GM23338 (cell line): ENCODE data around the gene PTH2. TPM values are rescaled to one million over a fixed set of nuclear protein-coding genes. Genes with fewer than 3 reads are reported as not detected.

Source experiments
- ATAC-seq: fragments of 200-7000 bp; cut with Tn5 transposase; 3 replicates; pipeline ENCODE4 v1.9.1; 2020
- DNase-seq: peaks from one replicate; pipeline ENCODE4 v3.0.0-alpha.2; 2015; ENCODE audit warnings: low spot score
- H2AFZ ChIP-seq: fragments of 200-600 bp; sonication (generic); 2 replicates; pipeline ENCODE4 v1.8.0; 2016; ENCODE audit warnings: antibody characterized with exemption, mild to moderate bottlenecking, moderate library complexity
- H3F3A ChIP-seq: fragments of 200-600 bp; sonication (generic); replicated peaks from 2 replicates; pipeline ENCODE4 v1.8.0; 2017; ENCODE audit warnings: antibody characterized with exemption, mixed run types, low read depth
- H3K27ac ChIP-seq: fragments of 200-600 bp; sonication (generic); 2 replicates; pipeline ENCODE4 v1.6.1; 2016; ENCODE audit warnings: low read depth
- H3K27me3 ChIP-seq: fragments of 200-600 bp; sonication (generic); 2 replicates; pipeline ENCODE4 v1.8.0; 2016; ENCODE audit warnings: mild to moderate bottlenecking, mixed run types, moderate library complexity; ENCODE audit not compliant: insufficient read depth
- H3K36me3 ChIP-seq: fragments of 200-600 bp; sonication (generic); 2 replicates; pipeline ENCODE4 v1.8.0; 2016; ENCODE audit warnings: mild to moderate bottlenecking; ENCODE audit not compliant: insufficient read depth
- H3K4me1 ChIP-seq: fragments of 200-600 bp; sonication (generic); 2 replicates; pipeline ENCODE4 v1.8.0; 2016; ENCODE audit warnings: mild to moderate bottlenecking, moderate library complexity; ENCODE audit not compliant: insufficient read depth
- H3K4me2 ChIP-seq: fragments of 200-600 bp; sonication (generic); 2 replicates; pipeline ENCODE4 v1.7.1; 2017; ENCODE audit warnings: mixed run types
- H3K4me3 ChIP-seq: fragments of 200-600 bp; sonication (generic); 2 replicates; pipeline ENCODE4 v1.6.1; 2016; ENCODE audit warnings: mixed run types
- H3K79me2 ChIP-seq: fragments of 200-600 bp; sonication (generic); replicated peaks from 2 replicates; pipeline ENCODE4 v1.8.0; 2017; ENCODE audit warnings: mild to moderate bottlenecking; ENCODE audit not compliant: insufficient read depth
- H3K9me2 ChIP-seq: fragments of 200-600 bp; sonication (generic); 2 replicates; pipeline ENCODE4 v1.8.0; 2017; ENCODE audit not compliant: insufficient read depth
- H4K20me1 ChIP-seq: fragments of 200-600 bp; sonication (generic); replicated peaks from 2 replicates; pipeline ENCODE4 v1.8.0; 2017; ENCODE audit warnings: mild to moderate bottlenecking; ENCODE audit not compliant: insufficient read depth
- H3K27ac Mint-ChIP-seq: 2 replicates; pipeline ENCODE4 v1.8.0; 2020; ENCODE audit warnings: inconsistent platforms, mild to moderate bottlenecking, moderate library complexity, mixed read lengths
- H3K27me3 Mint-ChIP-seq: 3 replicates; pipeline ENCODE4 v1.8.0; 2022; ENCODE audit warnings: low read depth, mild to moderate bottlenecking, moderate library complexity, mixed read lengths, inconsistent platforms; ENCODE audit not compliant: insufficient read depth, poor library complexity
- H3K36me3 Mint-ChIP-seq: 3 replicates; pipeline ENCODE4 v1.8.0; 2021; ENCODE audit warnings: low read depth, mild to moderate bottlenecking, inconsistent platforms, moderate library complexity, mixed read lengths
- H3K4me1 Mint-ChIP-seq: 3 replicates; pipeline ENCODE4 v1.8.0; 2020; ENCODE audit warnings: mild to moderate bottlenecking, inconsistent platforms, mixed read lengths
- H3K4me3 Mint-ChIP-seq: 3 replicates; pipeline ENCODE4 v1.8.0; 2021; ENCODE audit warnings: moderate library complexity, mild to moderate bottlenecking, inconsistent platforms, mixed read lengths
- H3K9me3 Mint-ChIP-seq: 3 replicates; pipeline ENCODE4 v1.8.0; 2020; ENCODE audit warnings: moderate library complexity, mild to moderate bottlenecking, inconsistent platforms, mixed read lengths
- CREB1 ChIP-seq: fragments of 250-450 bp; sonication (Bioruptor Pico); IDR thresholded peaks from 2 replicates; pipeline ENCODE4 v1.5.0; 2020; ENCODE audit warnings: low read depth, mild to moderate bottlenecking, moderate library complexity
- CTCF ChIP-seq, 2 experiments: fragments of 200-600 bp in 1 of 2; sonication (generic) in 1 of 2; conservative IDR thresholded peaks; 2 replicates each; pipeline versions ENCODE4 v1.5.1 to v1.6.1; 2016 to 2017; ENCODE audit warnings: antibody characterized with exemption in 2 of 2, low read depth in 2 of 2, mild to moderate bottlenecking in 2 of 2, moderate library complexity in 1 of 2
- ETS1 ChIP-seq: IDR thresholded peaks from 2 replicates; pipeline ENCODE4 v1.6.1; 2016; ENCODE audit warnings: antibody characterized with exemption
- EZH2 ChIP-seq: fragments of 200-600 bp; sonication (generic); IDR thresholded peaks from one replicate; pipeline ENCODE4 v1.8.0; 2017; ENCODE audit warnings: antibody characterized with exemption, mild to moderate bottlenecking, low read depth; ENCODE audit not compliant: unreplicated experiment
- EZH2phosphoT487 ChIP-seq: fragments of 200-600 bp; sonication (generic); IDR thresholded peaks from one replicate; pipeline ENCODE4 v1.8.1; 2018; ENCODE audit warnings: antibody characterized with exemption; ENCODE audit not compliant: unreplicated experiment
- JUNB ChIP-seq: IDR thresholded peaks from one replicate; pipeline ENCODE4 v1.6.1; 2016; ENCODE audit warnings: antibody characterized with exemption; ENCODE audit not compliant: unreplicated experiment
- NANOG ChIP-seq: IDR thresholded peaks from 2 replicates; pipeline ENCODE4 v1.6.1; 2016; ENCODE audit warnings: antibody characterized with exemption, borderline replicate concordance
- POLR2AphosphoS5 ChIP-seq: IDR thresholded peaks from 2 replicates; pipeline ENCODE4 v1.6.1; 2016; ENCODE audit warnings: antibody characterized with exemption, low read depth
- REST ChIP-seq: IDR thresholded peaks from one replicate; pipeline ENCODE4 v1.6.1; 2018; ENCODE audit warnings: antibody characterized with exemption; ENCODE audit not compliant: unreplicated experiment
- STAT1 ChIP-seq: IDR thresholded peaks from one replicate; pipeline ENCODE4 v1.6.1; 2016; ENCODE audit warnings: antibody characterized with exemption; ENCODE audit not compliant: unreplicated experiment
- ZNF114 ChIP-seq: fragments of 250-450 bp; sonication (Bioruptor Pico); IDR thresholded peaks from 2 replicates; pipeline ENCODE4 v1.5.0; 2020; ENCODE audit warnings: mild to moderate bottlenecking, moderate library complexity
- ZNF331 ChIP-seq: fragments of 250-450 bp; sonication (Bioruptor Pico); IDR thresholded peaks from 2 replicates; pipeline ENCODE4 v1.5.0; 2020; ENCODE audit warnings: low read depth, mild to moderate bottlenecking, moderate library complexity
- ZNF462 ChIP-seq: fragments of 250-450 bp; sonication (Bioruptor Pico); IDR thresholded peaks from 2 replicates; pipeline ENCODE4 v1.5.0; 2020; ENCODE audit warnings: mild to moderate bottlenecking, moderate library complexity
- polyA plus RNA-seq: library from polyadenylated mRNA; unstranded; fragments of >200 nt; fragmentation: Nextera tagmentation; extraction: Ambion mirVana; gene quantifications from 2 replicates; pipeline ENCODE4 v1.2.1, GENCODE V29; 2016
- total RNA-seq: library from RNA; depleted of rRNA; stranded (reverse); fragments of >200 nt; shearing (Covaris generic); gene quantifications from 2 replicates; pipeline ENCODE4 v1.2.3, GENCODE V29; 2014

PTH2 gene
- total and polyA plus RNA-seq, 2 experiments from 2014 or later = 1.6 TPM; not detected in 1

GRCh38 chr19:49439836-49440235 is 16.6 kb upstream of the PTH2 start:
- Mint-ChIP-seq H3K4me1 (peaks cover 37% of the 10 kb centered on the region), H3K4me3 (no peak overlapping the region; the same call in 1 of the 3 replicates), H3K36me3 (no peaks in the 10 kb centered on the region; the same call in 2 of the 3 replicates), H3K27me3 (peaks cover 85% of the 10 kb centered on the region), H3K9me3 (peaks cover 5% of the 10 kb centered on the region), H3K27ac (no peak overlapping the region)
- Histone ChIP-seq H3F3A (peaks cover 26% of the 10 kb centered on the region), H3K27ac (no peak overlapping the region), H3K9me2 (no peaks in the 10 kb centered on the region), H2AFZ (no peak overlapping the region), H3K4me2 (no peak overlapping the region), H3K27me3 (peaks cover 57% of the 10 kb centered on the region), H3K4me1 (peaks cover 22% of the 10 kb centered on the region), H3K36me3 (no peaks in the 10 kb centered on the region), H3K79me2 (no peaks in the 10 kb centered on the region), H4K20me1 (no peaks in the 10 kb centered on the region), H3K4me3 (no peak overlapping the region)
- no peak for ATAC-seq
- no peak for DNase-seq
- no peak for TF ChIP-seq ZNF462
- no peak for TF ChIP-seq ZNF331
- TF ChIP-seq EZH2 = no peak
- TF ChIP-seq CREB1 (CRISPR knock-in tag) = no peak
- TF ChIP-seq STAT1 = no peak
- TF ChIP-seq ETS1 = no peak
- TF ChIP-seq NANOG = no peak
- no peak for TF ChIP-seq ZNF114
- TF ChIP-seq CTCF (conservative IDR thresholded peaks at IDR 0.05; ENCODE audit: low read depth in 2 of 2) = no peak
- TF ChIP-seq REST = no peak
- no peak for TF ChIP-seq JUNB
- TF ChIP-seq POLR2AphosphoS5 = no peak
- no peak for TF ChIP-seq EZH2phosphoT487
